ENCODE measurements around the gene MALRD1.

DNA sequence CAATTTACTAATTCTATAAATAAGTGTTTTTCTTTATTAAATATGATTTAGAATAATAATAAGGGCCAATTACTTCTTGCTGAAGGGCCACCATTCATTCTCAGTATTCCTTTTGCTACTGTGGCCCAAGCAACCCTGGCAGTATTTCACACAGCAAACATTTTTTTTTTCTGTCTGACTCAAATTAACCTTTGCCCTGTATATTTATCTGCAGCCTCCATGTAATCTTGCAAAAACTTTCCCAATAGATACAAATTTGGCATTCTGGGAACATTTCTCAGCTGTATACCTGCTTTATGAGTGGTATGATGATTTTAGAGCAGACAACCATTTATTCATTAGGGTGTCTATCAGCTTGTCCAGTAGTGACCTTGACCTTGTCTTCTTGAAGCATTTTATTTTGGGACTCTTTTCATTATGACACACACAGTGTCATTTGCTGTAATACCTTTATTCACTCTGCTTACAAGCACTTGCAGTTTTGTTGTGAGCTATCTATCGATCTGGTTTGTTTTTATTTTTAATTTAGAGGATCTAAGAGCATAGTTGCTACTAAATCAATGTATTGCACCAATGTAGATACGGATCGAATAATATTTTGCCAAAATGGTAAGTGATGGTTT lies 607.9 kb downstream of the MALRD1 start:
- TF ChIP-seq, protein P1, sequence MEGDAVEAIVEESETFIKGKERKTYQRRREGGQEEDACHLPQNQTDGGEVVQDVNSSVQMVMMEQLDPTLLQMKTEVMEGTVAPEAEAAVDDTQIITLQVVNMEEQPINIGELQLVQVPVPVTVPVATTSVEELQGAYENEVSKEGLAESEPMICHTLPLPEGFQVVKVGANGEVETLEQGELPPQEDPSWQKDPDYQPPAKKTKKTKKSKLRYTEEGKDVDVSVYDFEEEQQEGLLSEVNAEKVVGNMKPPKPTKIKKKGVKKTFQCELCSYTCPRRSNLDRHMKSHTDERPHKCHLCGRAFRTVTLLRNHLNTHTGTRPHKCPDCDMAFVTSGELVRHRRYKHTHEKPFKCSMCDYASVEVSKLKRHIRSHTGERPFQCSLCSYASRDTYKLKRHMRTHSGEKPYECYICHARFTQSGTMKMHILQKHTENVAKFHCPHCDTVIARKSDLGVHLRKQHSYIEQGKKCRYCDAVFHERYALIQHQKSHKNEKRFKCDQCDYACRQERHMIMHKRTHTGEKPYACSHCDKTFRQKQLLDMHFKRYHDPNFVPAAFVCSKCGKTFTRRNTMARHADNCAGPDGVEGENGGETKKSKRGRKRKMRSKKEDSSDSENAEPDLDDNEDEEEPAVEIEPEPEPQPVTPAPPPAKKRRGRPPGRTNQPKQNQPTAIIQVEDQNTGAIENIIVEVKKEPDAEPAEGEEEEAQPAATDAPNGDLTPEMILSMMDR (IDR thresholded peaks at IDR 0.05; ENCODE audit: low read length) = no peak
- TF ChIP-seq EZH2 (IDR thresholded peaks at IDR 0.05; ENCODE audit: borderline replicate concordance, low read length) = no peak

Data from OCI-LY1 (cell line).